Right atrium auricular region (tissue), 2 donors: Measurements from ENCODE around the gene AQP1. TPM values are rescaled to one million over a fixed set of nuclear protein-coding genes. Genes with fewer than 3 reads are reported as not detected.

ENCODE experiments used
- DNase-seq: peaks from one replicate; pipeline ENCODE4 v3.0.0-alpha.2; 2019; ENCODE audit warnings: low spot score
- H3K27ac ChIP-seq, 2 donors: fragments of 200-600 bp; sonication (generic); 1 replicate in 1 of 2; 2 replicates in 1 of 2; pipeline ENCODE4 v1.5.1; 2016 to 2019
- H3K27me3 ChIP-seq, 2 donors: fragments of 200-600 bp; sonication (generic); one replicate each; pipeline versions ENCODE4 v1.5.1 to v1.6.0; 2017 to 2019
- H3K36me3 ChIP-seq: fragments of 200-600 bp; sonication (generic); one replicate; pipeline ENCODE4 v1.5.1; 2016
- H3K4me1 ChIP-seq, 2 donors: fragments of 200-600 bp; sonication (generic); one replicate each; pipeline versions ENCODE4 v1.5.1 to v1.6.0; 2017 to 2019
- H3K4me3 ChIP-seq, 2 donors: fragments of 200-600 bp; sonication (generic); 1 replicate in 1 of 2; 2 replicates in 1 of 2; pipeline ENCODE4 v1.5.1; 2017 to 2019; ENCODE audit warnings: mild to moderate bottlenecking in 1 of 2, moderate library complexity in 1 of 2
- H3K9me3 ChIP-seq, 2 donors: fragments of 200-600 bp; sonication (generic); one replicate each; pipeline ENCODE4 v1.5.1; 2019
- CTCF ChIP-seq, 2 donors: fragments of 200-600 bp; sonication (generic); IDR thresholded peaks; one replicate each; pipeline ENCODE4 v1.5.1; 2019; ENCODE audit warnings: antibody characterized with exemption in 2 of 2
- total RNA-seq, 2 donors: library from RNA; depleted of rRNA; stranded (reverse); fragments of >200 nt; gene quantifications; one replicate each; pipeline ENCODE4 v1.1.0, GENCODE V29; 2016

AQP1 gene
- total RNA-seq, 2 donors from 2014 or later, result 353 to 517 TPM

GRCh38 chr7:30894866-30895605, 16.6 kb upstream of the AQP1 start:
- Histone ChIP-seq H3K36me3 (no peaks in the 10 kb centered on the region), H3K4me1 (peaks cover 0 to 77% of the 10 kb centered on the region in 2 donors), H3K4me3 (no peak overlapping the region), H3K9me3 (no peaks in the 10 kb centered on the region), H3K27ac (peak overlapping the region in 1 of 2 donors; percentile 51), H3K27me3 (no peaks in the 10 kb centered on the region)
- no peak for DNase-seq
- TF ChIP-seq CTCF (IDR thresholded peaks at IDR 0.05), result no peak

DNA sequence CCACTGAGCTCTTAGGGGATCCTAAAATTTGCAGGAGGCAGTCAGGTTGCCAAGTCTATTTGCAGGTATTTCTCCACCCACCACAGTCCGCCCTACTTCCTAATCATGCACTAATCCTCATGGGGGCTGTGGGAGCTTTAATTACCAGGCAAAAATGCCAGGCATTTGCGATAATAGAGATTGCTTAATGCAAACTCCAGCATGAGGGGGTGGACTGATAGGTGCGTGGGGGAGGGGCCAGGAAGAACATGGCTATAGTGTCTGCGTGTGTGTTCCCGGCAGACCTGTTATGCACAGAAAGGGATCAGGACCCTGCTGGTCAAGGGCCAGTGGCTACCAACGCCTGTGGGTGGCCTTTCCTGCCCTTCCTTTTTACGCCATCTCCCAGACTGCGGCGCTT, 15.6 kb upstream of the AQP1 start:
- no peaks in the 10 kb centered on the region for H3K27me3 ChIP-seq
- H3K4me1 ChIP-seq, result peaks cover 0 to 86% of the 10 kb centered on the region in 2 donors
- no peaks in the 10 kb centered on the region for H3K9me3 ChIP-seq
- no peak for DNase-seq
- no peak for TF ChIP-seq CTCF (IDR thresholded peaks at IDR 0.05)
- no peak overlapping the region for H3K4me3 ChIP-seq
- H3K36me3 ChIP-seq, result no peaks in the 10 kb centered on the region
- H3K27ac ChIP-seq, result peak overlapping the region in 1 of 2 donors; percentile 51

DNA sequence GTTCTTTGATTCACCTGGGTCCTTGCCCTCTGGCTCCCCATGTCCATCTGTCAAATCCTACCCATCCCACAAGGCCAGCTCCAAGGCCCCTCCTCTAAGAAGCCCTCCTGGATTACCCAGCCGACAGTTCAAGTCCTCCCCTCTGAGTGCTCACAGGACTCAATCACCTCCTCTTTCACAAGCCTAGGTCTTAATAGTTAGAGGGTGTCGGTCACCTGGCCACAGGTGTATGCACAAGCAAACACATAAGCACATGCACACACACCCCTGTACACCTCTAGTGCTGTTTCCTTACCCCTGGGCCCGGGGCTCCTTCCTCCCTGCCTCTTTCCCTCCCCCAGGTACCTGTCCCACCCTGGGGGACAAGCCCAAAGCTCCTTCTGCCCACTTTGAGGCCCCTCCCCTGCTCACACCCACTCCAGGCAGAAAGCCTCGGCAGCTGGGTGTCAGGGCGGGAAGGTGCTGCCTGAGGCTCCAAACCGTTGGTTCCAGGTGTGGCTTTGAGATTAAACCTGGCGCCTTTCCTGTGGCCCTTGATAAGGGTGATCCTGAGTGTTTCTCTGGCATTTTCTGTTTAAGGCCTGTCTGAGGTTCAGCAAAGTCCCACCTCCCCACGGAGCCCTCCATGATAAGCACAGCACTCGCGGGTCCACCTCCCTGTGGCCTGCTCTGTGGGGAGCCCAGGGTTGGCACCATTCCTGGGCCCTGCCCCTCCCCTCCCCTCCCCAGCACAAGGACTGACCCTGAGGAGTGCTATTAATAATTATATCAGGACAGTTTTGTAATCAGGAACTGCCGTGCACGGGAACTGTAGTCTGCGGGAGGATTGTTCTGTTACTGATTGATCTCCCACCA, 14.6 kb upstream of the AQP1 start:
- H3K9me3 ChIP-seq, result no peaks in the 10 kb centered on the region
- H3K4me1 ChIP-seq, result peaks cover 0 to 91% of the 10 kb centered on the region in 2 donors
- no peak overlapping the region for H3K4me3 ChIP-seq
- peak overlapping the region; percentile 30 to 33 for H3K27ac ChIP-seq
- no peaks in the 10 kb centered on the region for H3K36me3 ChIP-seq
- H3K27me3 ChIP-seq, result no peaks in the 10 kb centered on the region
- TF ChIP-seq CTCF (IDR thresholded peaks at IDR 0.05), result no peak
- DNase-seq, result no peak

DNA sequence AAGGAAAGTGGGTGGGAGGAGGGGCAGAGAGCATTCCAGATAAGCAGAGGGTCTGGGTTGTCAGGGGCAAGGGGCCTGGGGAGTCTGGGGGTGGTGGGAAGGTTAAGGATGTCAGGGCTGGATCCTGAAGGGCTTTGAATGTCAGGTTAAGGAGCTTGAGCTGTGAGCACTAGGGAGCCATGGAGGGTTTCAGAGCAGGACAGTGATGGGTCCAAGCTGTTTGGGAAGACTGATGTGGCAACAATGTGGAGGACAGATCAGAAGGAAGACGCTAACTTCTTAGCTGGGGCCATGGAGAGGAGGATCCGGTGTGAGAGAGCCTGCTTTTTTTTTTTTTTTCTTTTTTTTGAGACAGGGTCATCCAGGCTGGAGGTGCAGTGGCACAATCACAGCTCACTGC, 13.9 kb upstream of the AQP1 start:
- no peak for TF ChIP-seq CTCF (IDR thresholded peaks at IDR 0.05)
- H3K9me3 ChIP-seq, result no peaks in the 10 kb centered on the region
- H3K36me3 ChIP-seq, result no peaks in the 10 kb centered on the region
- peak overlapping the region; percentile 30 to 33 for H3K27ac ChIP-seq
- no peak overlapping the region for H3K4me3 ChIP-seq
- no peak for DNase-seq
- H3K27me3 ChIP-seq, result no peaks in the 10 kb centered on the region
- H3K4me1 ChIP-seq, result peaks cover 0 to 91% of the 10 kb centered on the region in 2 donors

- no peaks in the 10 kb centered on the region for H3K27me3 ChIP-seq
- H3K9me3 ChIP-seq, result no peaks in the 10 kb centered on the region
- no peak for DNase-seq
- peak overlapping the region in 1 of 2 donors; percentile 37 for H3K27ac ChIP-seq
- H3K4me1 ChIP-seq, result peaks cover 0 to 85% of the 10 kb centered on the region in 2 donors
- H3K4me3 ChIP-seq, result no peak overlapping the region
- H3K36me3 ChIP-seq, result no peaks in the 10 kb centered on the region
- no peak for TF ChIP-seq CTCF (IDR thresholded peaks at IDR 0.05)
Observed at GRCh38 chr7:30898411-30898810, 13.2 kb upstream of the AQP1 start.
